Measurements from ENCODE around the gene ZKSCAN3.

DNA sequence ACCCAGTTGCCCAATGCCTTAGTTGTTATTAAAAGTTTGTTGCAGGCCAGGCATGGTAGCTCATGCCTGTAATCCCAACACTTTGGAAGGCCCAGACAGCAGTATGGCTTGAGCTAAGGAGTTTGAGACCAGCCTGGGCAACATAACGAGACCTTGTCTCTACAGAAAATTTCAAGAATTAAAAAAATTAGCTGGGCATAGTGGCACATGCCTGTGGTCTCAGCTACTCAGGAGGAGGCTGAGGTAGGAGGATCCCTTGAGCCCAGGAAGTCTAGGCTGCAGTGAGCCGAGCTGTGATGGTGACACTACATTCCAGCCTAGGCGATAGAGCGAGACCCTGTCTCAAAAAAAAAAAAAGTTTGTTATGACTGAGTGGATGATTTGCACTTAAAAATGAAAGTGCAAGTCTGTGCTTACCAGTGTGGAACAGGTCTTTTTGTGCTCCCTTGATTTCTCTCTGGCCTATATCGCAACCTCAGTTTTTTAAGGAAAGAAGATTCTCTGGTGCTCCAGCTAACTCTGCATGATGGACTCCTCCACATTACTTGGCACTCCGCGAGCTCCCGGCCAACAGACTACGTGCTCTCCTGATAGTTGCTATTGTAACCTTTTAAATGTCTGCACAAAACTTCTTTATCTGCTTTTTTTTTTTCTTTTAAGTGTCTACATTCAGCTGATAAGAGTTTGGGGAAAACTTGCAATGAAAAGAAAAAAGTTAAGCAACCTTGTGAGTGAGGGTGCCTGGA is 22.1 kb downstream of the ZKSCAN3 start:
- TF ChIP-seq SP1 (IDR thresholded peaks at IDR 0.05) (no peak), TARDBP (IDR thresholded peaks at IDR 0.05) (no peak), SUZ12 (IDR thresholded peaks at IDR 0.05) (no peak), NFRKB (IDR thresholded peaks at IDR 0.05) (no peak), ARNT (IDR thresholded peaks at IDR 0.05) (no peak), HDGF (IDR thresholded peaks at IDR 0.05; ENCODE audit: borderline replicate concordance) (no peak), BHLHE40 (IDR thresholded peaks at IDR 0.05; ENCODE audit: borderline replicate concordance) (no peak), LEF1 (IDR thresholded peaks at IDR 0.05; ENCODE audit: borderline replicate concordance) (no peak), L3MBTL2 (conservative IDR thresholded peaks at IDR 0.05) (no peak), FOXA1 (IDR thresholded peaks at IDR 0.05) (no peak), FOXK2 (IDR thresholded peaks at IDR 0.05) (no peak), CTBP1 (IDR thresholded peaks at IDR 0.05; ENCODE audit: borderline replicate concordance) (no peak)

Measured in HEK293T (cell line).